Esophagus muscularis mucosa (tissue), 4 donors: Measurements from ENCODE around the gene STKLD1.

ENCODE experiments used
- CTCF ChIP-seq, 3 experiments: fragments of 200-600 bp in 2 of 3; fragments of 450-650 bp in 1 of 3; sonication (generic) in 2 of 3; IDR thresholded peaks; one replicate each; pipeline ENCODE4 v1.5.1; 2017 to 2019; ENCODE audit warnings: antibody characterized with exemption in 3 of 3, mild to moderate bottlenecking in 2 of 3, moderate library complexity in 1 of 3
- EP300 ChIP-seq: sonication (generic); formaldehyde crosslinking; IDR thresholded peaks from one replicate; pipeline ENCODE4 v1.6.1; 2017; ENCODE audit warnings: antibody characterized with exemption
- POLR2A ChIP-seq: fragments of 450-650 bp; IDR thresholded peaks from one replicate; pipeline ENCODE4 v1.6.1; 2017; ENCODE audit warnings: antibody characterized with exemption, moderate library complexity, mild to moderate bottlenecking, low read depth
- POLR2AphosphoS5 ChIP-seq, 2 donors: sonication (generic); formaldehyde crosslinking; IDR thresholded peaks; one replicate each; pipeline ENCODE4 v1.6.1; 2017; ENCODE audit warnings: antibody characterized with exemption in 2 of 2

- no peak for TF ChIP-seq POLR2A
- TF ChIP-seq POLR2AphosphoS5 (IDR thresholded peaks at IDR 0.05), result no peak
- TF ChIP-seq CTCF (IDR thresholded peaks at IDR 0.05), result no peak
- no peak for TF ChIP-seq EP300
Measured at GRCh38 chr9:133369933-133370332, 6.2 kb upstream of the STKLD1 start.
